ENCODE results near the gene DNAL1. TPM values are rescaled to one million over a fixed set of nuclear protein-coding genes. Genes with fewer than 3 reads are reported as not detected.
A peak's percentile ranks its signal among the peaks of the same experiment; 100 is the strongest.

DNAL1 gene
- polyA plus RNA-seq, 1 of the 3 experiments (the other 2 are of a cell fraction), result 2.6 TPM

DNA sequence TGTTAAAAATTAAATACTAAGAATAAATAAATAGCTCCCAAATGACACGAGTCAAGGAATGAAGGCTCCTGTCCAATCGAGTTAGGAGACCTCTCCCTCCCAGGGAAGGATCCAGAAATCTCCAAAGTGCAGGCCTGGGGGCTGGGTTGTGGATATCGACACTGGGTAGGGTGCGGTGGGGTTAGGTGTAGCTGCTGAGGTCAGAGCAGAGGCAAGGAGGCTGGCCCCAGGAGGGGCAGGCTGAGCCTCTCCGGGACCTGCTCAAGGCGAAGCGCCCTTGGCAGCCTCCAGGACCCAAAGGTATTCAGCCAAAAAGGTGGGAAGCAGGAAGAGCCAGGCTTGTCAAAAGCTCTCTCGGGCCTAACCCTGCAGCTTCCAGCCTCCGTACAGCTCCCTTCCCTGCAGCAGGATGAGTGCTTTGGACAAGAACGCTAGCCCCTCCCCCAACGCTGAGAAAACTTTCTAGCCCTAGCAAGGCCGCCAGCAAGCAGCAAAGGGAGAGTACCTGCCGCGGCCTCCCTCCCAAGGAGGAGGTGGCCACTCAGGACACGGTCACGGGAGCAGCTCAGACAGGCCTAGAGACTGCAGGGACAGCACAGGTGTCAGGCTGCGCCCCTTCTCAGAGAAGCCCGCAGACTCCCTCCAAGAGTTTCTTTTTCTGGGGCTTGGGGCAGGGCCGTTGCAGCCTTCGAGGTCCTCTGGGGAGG lies 73.1 kb downstream of the DNAL1 start:
- 89% methylated on average over 15 of the region's 20 CpGs for WGBS (ENCODE audit: low lambda C conversion rate)
- DNase-seq, result peak; percentile 31
- no peak overlapping the region for H2AFZ ChIP-seq (ENCODE audit: low read depth)
- peaks cover 0 to 38% of the 10 kb centered on the region in 2 experiments; a peak in 3 of 4 replicates for H3K4me1 ChIP-seq (ENCODE audit: control insufficient read depth in 1 of 2, insufficient read depth in 2 of 2, low read depth in 1 of 2, low read length in 1 of 2)
- peak overlapping the region in 1 of 2 experiments; percentile 41; a peak in 1 of 4 replicates for H3K4me3 ChIP-seq (ENCODE audit: low read depth in 2 of 2, low read length in 1 of 2)
- ChIA-PET CTCF (interaction anchor here (0.9 to 3.9 kb wide), 5 partner anchors 11 to 218 kb away, joined by 3 to 22 read pairs (median 4); no protein-coding TSS in a partner anchor), POLR2A (interaction anchor here (0.7 kb wide), 1 partner anchor 139 kb away, joined by 3 read pairs; no protein-coding TSS in a partner anchor)
- H3K9me3 ChIP-seq, result no peaks in the 10 kb centered on the region
- TF ChIP-seq, protein P1, sequence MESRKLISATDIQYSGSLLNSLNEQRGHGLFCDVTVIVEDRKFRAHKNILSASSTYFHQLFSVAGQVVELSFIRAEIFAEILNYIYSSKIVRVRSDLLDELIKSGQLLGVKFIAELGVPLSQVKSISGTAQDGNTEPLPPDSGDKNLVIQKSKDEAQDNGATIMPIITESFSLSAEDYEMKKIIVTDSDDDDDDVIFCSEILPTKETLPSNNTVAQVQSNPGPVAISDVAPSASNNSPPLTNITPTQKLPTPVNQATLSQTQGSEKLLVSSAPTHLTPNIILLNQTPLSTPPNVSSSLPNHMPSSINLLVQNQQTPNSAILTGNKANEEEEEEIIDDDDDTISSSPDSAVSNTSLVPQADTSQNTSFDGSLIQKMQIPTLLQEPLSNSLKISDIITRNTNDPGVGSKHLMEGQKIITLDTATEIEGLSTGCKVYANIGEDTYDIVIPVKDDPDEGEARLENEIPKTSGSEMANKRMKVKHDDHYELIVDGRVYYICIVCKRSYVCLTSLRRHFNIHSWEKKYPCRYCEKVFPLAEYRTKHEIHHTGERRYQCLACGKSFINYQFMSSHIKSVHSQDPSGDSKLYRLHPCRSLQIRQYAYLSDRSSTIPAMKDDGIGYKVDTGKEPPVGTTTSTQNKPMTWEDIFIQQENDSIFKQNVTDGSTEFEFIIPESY (IDR thresholded peaks at IDR 0.05; ENCODE audit: borderline replicate concordance, low read depth), result no peak
- TF ChIP-seq, protein P2, sequence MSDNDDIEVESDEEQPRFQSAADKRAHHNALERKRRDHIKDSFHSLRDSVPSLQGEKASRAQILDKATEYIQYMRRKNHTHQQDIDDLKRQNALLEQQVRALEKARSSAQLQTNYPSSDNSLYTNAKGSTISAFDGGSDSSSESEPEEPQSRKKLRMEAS (IDR thresholded peaks at IDR 0.05; ENCODE audit: low read depth), result no peak
- TF ChIP-seq FOSL2 (IDR thresholded peaks at IDR 0.05; ENCODE audit: borderline replicate concordance, low read depth) (no peak), RAD21 (IDR thresholded peaks at IDR 0.05; ENCODE audit: low read length) (no peak), RXRA (IDR thresholded peaks at IDR 0.05; ENCODE audit: borderline replicate concordance, low read depth) (no peak), RFX5 (IDR thresholded peaks at IDR 0.05; ENCODE audit: low read length) (no peak), YY1 (IDR thresholded peaks at IDR 0.05; ENCODE audit: low read depth) (no peak)
- TF ChIP-seq, protein P3, sequence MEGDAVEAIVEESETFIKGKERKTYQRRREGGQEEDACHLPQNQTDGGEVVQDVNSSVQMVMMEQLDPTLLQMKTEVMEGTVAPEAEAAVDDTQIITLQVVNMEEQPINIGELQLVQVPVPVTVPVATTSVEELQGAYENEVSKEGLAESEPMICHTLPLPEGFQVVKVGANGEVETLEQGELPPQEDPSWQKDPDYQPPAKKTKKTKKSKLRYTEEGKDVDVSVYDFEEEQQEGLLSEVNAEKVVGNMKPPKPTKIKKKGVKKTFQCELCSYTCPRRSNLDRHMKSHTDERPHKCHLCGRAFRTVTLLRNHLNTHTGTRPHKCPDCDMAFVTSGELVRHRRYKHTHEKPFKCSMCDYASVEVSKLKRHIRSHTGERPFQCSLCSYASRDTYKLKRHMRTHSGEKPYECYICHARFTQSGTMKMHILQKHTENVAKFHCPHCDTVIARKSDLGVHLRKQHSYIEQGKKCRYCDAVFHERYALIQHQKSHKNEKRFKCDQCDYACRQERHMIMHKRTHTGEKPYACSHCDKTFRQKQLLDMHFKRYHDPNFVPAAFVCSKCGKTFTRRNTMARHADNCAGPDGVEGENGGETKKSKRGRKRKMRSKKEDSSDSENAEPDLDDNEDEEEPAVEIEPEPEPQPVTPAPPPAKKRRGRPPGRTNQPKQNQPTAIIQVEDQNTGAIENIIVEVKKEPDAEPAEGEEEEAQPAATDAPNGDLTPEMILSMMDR (IDR thresholded peaks at IDR 0.05), result no peak
- H3K36me3 ChIP-seq (replicated peaks in 1 of 2; ENCODE audit: control insufficient read depth in 1 of 2, insufficient read depth in 2 of 2, low read length in 1 of 2), result peaks cover 36 to 40% of the 10 kb centered on the region in 2 experiments
- H3F3A ChIP-seq (replicated peaks; ENCODE audit: insufficient read depth), result peaks cover 19% of the 10 kb centered on the region
- H3K9me2 ChIP-seq, result no peaks in the 10 kb centered on the region
- H4K20me1 ChIP-seq (ENCODE audit: insufficient read depth), result peaks cover 2% of the 10 kb centered on the region; the same call in 1 of the 2 replicates
- no peaks in the 10 kb centered on the region for H3K27me3 ChIP-seq (ENCODE audit: insufficient read depth)
- H3K4me2 ChIP-seq, result no peak overlapping the region
- H3K9ac ChIP-seq, result no peak overlapping the region
- peaks cover 9% of the 10 kb centered on the region for H3K79me2 ChIP-seq (ENCODE audit: insufficient read depth)
- H3K27ac ChIP-seq (ENCODE audit: low read depth in 2 of 2, low read length in 1 of 2), result peak overlapping the region in 1 of 2 experiments; percentile 88; a peak in 2 of 4 replicates
